Measurements from ENCODE around the gene ST3GAL2. TPM values are rescaled to one million over a fixed set of nuclear protein-coding genes. Genes with fewer than 3 reads are reported as not detected.
"Not testable (repeated sequence)": the region's sequence is repeated elsewhere in the genome, so short reads cannot be mapped to it uniquely, and the experiment has no call there.

The ST3GAL2 gene
- total RNA-seq, 1 experiment from 2014 or later, result 48.1 TPM

- Histone ChIP-seq H3K9me3 (ENCODE audit: low read length) (no peaks in the 10 kb centered on the region), H3K9me2 (replicated peaks; ENCODE audit: insufficient read depth, low read length) (no peaks in the 10 kb centered on the region), H2AFZ (ENCODE audit: low read length) (no peak overlapping the region), H3K27ac (ENCODE audit: low read length) (no peak overlapping the region), H3K79me2 (ENCODE audit: low read length) (no peaks in the 10 kb centered on the region), H3K27me3 (ENCODE audit: low read length) (no peaks in the 10 kb centered on the region), H3K4me1 (ENCODE audit: low read length) (peaks cover 3% of the 10 kb centered on the region), H3K4me3 (ENCODE audit: low read length) (no peak overlapping the region), H3K36me3 (ENCODE audit: insufficient read depth, low read length) (peaks cover 21% of the 10 kb centered on the region; the same call in 1 of the 2 replicates), H3K4me2 (ENCODE audit: low read depth, low read length, poor library complexity, severe bottlenecking) (no peak overlapping the region), H3K9ac (ENCODE audit: low read length) (no peak overlapping the region), H4K20me1 (ENCODE audit: insufficient read depth, low read depth, low read length) (peaks cover 5% of the 10 kb centered on the region)
- DNase-seq, result peak; percentile 60
Observed at GRCh38 chr16:70372921-70373728, 65.8 kb downstream of the ST3GAL2 start.

- Histone ChIP-seq H3K4me1 (ENCODE audit: low read length) (peaks cover 3% of the 10 kb centered on the region), H3K27me3 (ENCODE audit: low read length) (no peaks in the 10 kb centered on the region), H3K4me3 (ENCODE audit: low read length) (no peak overlapping the region), H3K9me3 (ENCODE audit: low read length) (no peaks in the 10 kb centered on the region), H3K27ac (ENCODE audit: low read length) (no peak overlapping the region), H2AFZ (ENCODE audit: low read length) (no peak overlapping the region), H4K20me1 (ENCODE audit: insufficient read depth, low read depth, low read length) (peaks cover 5% of the 10 kb centered on the region), H3K36me3 (ENCODE audit: insufficient read depth, low read length) (peaks cover 16% of the 10 kb centered on the region; the same call in 1 of the 2 replicates), H3K9ac (ENCODE audit: low read length) (no peak overlapping the region), H3K4me2 (ENCODE audit: low read depth, low read length, poor library complexity, severe bottlenecking) (no peak overlapping the region), H3K9me2 (replicated peaks; ENCODE audit: insufficient read depth, low read length) (no peaks in the 10 kb centered on the region), H3K79me2 (ENCODE audit: low read length) (no peaks in the 10 kb centered on the region)
- no peak for DNase-seq
Observed at GRCh38 chr16:70370924-70371323, 68.0 kb downstream of the ST3GAL2 start.

- not testable (repeated sequence) for H3K27ac ChIP-seq (ENCODE audit: low read length); H2AFZ ChIP-seq (ENCODE audit: low read length); H3K4me2 ChIP-seq (ENCODE audit: low read depth, low read length, poor library complexity, severe bottlenecking); H3K4me3 ChIP-seq (ENCODE audit: low read length); H3K9me2 ChIP-seq (replicated peaks; ENCODE audit: insufficient read depth, low read length); H3K9me3 ChIP-seq (ENCODE audit: low read length); H3K4me1 ChIP-seq (ENCODE audit: low read length); H3K27me3 ChIP-seq (ENCODE audit: low read length); H4K20me1 ChIP-seq (ENCODE audit: insufficient read depth, low read depth, low read length); H3K9ac ChIP-seq (ENCODE audit: low read length); H3K79me2 ChIP-seq (ENCODE audit: low read length)
- DNase-seq, result peak; percentile 75
- H3K36me3 ChIP-seq (ENCODE audit: insufficient read depth, low read length), result peaks cover 17% of the 10 kb centered on the region; the same call in 1 of the 2 replicates
Observed at GRCh38 chr16:70370145-70370544, 68.8 kb downstream of the ST3GAL2 start.

- DNase-seq, result no peak
- no peak overlapping the region for H3K4me2 ChIP-seq (ENCODE audit: low read depth, low read length, poor library complexity, severe bottlenecking)
- no peaks in the 10 kb centered on the region for H3K9me3 ChIP-seq (ENCODE audit: low read length)
- H3K79me2 ChIP-seq (ENCODE audit: low read length), result 0 out of 2 replicates have a peak, but pooled peaks cover 3% of the 10 kb centered on the region
- H3K9me2 ChIP-seq (replicated peaks; ENCODE audit: insufficient read depth, low read length), result no peaks in the 10 kb centered on the region
- H3K4me3 ChIP-seq (ENCODE audit: low read length), result no peak overlapping the region
- H2AFZ ChIP-seq (ENCODE audit: low read length), result no peak overlapping the region
- H4K20me1 ChIP-seq (ENCODE audit: insufficient read depth, low read depth, low read length), result no peaks in the 10 kb centered on the region
- H3K27me3 ChIP-seq (ENCODE audit: low read length), result no peaks in the 10 kb centered on the region
- no peak overlapping the region for H3K27ac ChIP-seq (ENCODE audit: low read length)
- peaks cover 6% of the 10 kb centered on the region; the same call in 1 of the 2 replicates for H3K4me1 ChIP-seq (ENCODE audit: low read length)
- no peak overlapping the region for H3K9ac ChIP-seq (ENCODE audit: low read length)
- H3K36me3 ChIP-seq (ENCODE audit: insufficient read depth, low read length), result peaks cover 35% of the 10 kb centered on the region
Observed at GRCh38 chr16:70364399-70364798, 74.5 kb downstream of the ST3GAL2 start.

GRCh38 chr16:70359552-70359951, 79.3 kb downstream of the ST3GAL2 start:
- Histone ChIP-seq H3K9me2 (replicated peaks; ENCODE audit: insufficient read depth, low read length) (no peaks in the 10 kb centered on the region), H4K20me1 (ENCODE audit: insufficient read depth, low read depth, low read length) (no peaks in the 10 kb centered on the region), H3K9me3 (ENCODE audit: low read length) (no peaks in the 10 kb centered on the region), H3K27ac (ENCODE audit: low read length) (no peak overlapping the region), H3K4me2 (ENCODE audit: low read depth, low read length, poor library complexity, severe bottlenecking) (no peak overlapping the region), H3K36me3 (ENCODE audit: insufficient read depth, low read length) (peaks cover 49% of the 10 kb centered on the region), H3K9ac (ENCODE audit: low read length) (no peak overlapping the region), H3K4me1 (ENCODE audit: low read length) (peaks cover 3% of the 10 kb centered on the region; the same call in 1 of the 2 replicates), H3K79me2 (ENCODE audit: low read length) (0 out of 2 replicates have a peak, but pooled peaks cover 3% of the 10 kb centered on the region), H3K27me3 (ENCODE audit: low read length) (no peaks in the 10 kb centered on the region), H2AFZ (ENCODE audit: low read length) (no peak overlapping the region), H3K4me3 (ENCODE audit: low read length) (no peak overlapping the region)
- no peak for DNase-seq

- H3K79me2 ChIP-seq (ENCODE audit: low read length), result peaks cover 58% of the 10 kb centered on the region
- peaks cover 24% of the 10 kb centered on the region for H3K4me1 ChIP-seq (ENCODE audit: low read length)
- no peak overlapping the region for H3K9ac ChIP-seq (ENCODE audit: low read length)
- no peak overlapping the region for H2AFZ ChIP-seq (ENCODE audit: low read length)
- no peaks in the 10 kb centered on the region for H3K9me2 ChIP-seq (replicated peaks; ENCODE audit: insufficient read depth, low read length)
- H3K27me3 ChIP-seq (ENCODE audit: low read length), result no peaks in the 10 kb centered on the region
- H3K27ac ChIP-seq (ENCODE audit: low read length), result no peak overlapping the region
- H3K9me3 ChIP-seq (ENCODE audit: low read length), result no peaks in the 10 kb centered on the region
- no peak for DNase-seq
- peaks cover 30% of the 10 kb centered on the region for H3K36me3 ChIP-seq (ENCODE audit: insufficient read depth, low read length)
- no peaks in the 10 kb centered on the region for H4K20me1 ChIP-seq (ENCODE audit: insufficient read depth, low read depth, low read length)
- H3K4me3 ChIP-seq (ENCODE audit: low read length), result no peak overlapping the region
- H3K4me2 ChIP-seq (ENCODE audit: low read depth, low read length, poor library complexity, severe bottlenecking), result no peak overlapping the region
Observed at GRCh38 chr16:70349783-70350182, 89.1 kb downstream of the ST3GAL2 start.

GRCh38 chr16:70348991-70349390, 89.9 kb downstream of the ST3GAL2 start:
- Histone ChIP-seq H2AFZ (ENCODE audit: low read length) (no peak overlapping the region), H3K9ac (ENCODE audit: low read length) (no peak overlapping the region), H3K4me1 (ENCODE audit: low read length) (peaks cover 24% of the 10 kb centered on the region), H3K9me3 (ENCODE audit: low read length) (no peaks in the 10 kb centered on the region), H3K27ac (ENCODE audit: low read length) (no peak overlapping the region), H3K79me2 (ENCODE audit: low read length) (peaks cover 58% of the 10 kb centered on the region), H3K4me3 (ENCODE audit: low read length) (no peak overlapping the region), H3K9me2 (replicated peaks; ENCODE audit: insufficient read depth, low read length) (no peaks in the 10 kb centered on the region), H4K20me1 (ENCODE audit: insufficient read depth, low read depth, low read length) (no peaks in the 10 kb centered on the region), H3K27me3 (ENCODE audit: low read length) (no peaks in the 10 kb centered on the region), H3K4me2 (ENCODE audit: low read depth, low read length, poor library complexity, severe bottlenecking) (no peak overlapping the region), H3K36me3 (ENCODE audit: insufficient read depth, low read length) (peaks cover 26% of the 10 kb centered on the region)
- no peak for DNase-seq

- Histone ChIP-seq H3K4me1 (ENCODE audit: low read length) (peaks cover 32% of the 10 kb centered on the region), H4K20me1 (ENCODE audit: insufficient read depth, low read depth, low read length) (no peaks in the 10 kb centered on the region), H3K4me2 (ENCODE audit: low read depth, low read length, poor library complexity, severe bottlenecking) (peak overlapping the region; percentile 91), H3K9me2 (replicated peaks; ENCODE audit: insufficient read depth, low read length) (no peaks in the 10 kb centered on the region), H3K36me3 (ENCODE audit: insufficient read depth, low read length) (peaks cover 21% of the 10 kb centered on the region), H3K27ac (ENCODE audit: low read length) (peak overlapping the region; percentile 65; the same call in 1 of the 2 replicates), H3K79me2 (ENCODE audit: low read length) (peaks cover 50% of the 10 kb centered on the region), H2AFZ (ENCODE audit: low read length) (no peak overlapping the region), H3K9ac (ENCODE audit: low read length) (peak overlapping the region; percentile 85), H3K27me3 (ENCODE audit: low read length) (no peaks in the 10 kb centered on the region), H3K9me3 (ENCODE audit: low read length) (no peaks in the 10 kb centered on the region), H3K4me3 (ENCODE audit: low read length) (peak overlapping the region; percentile 74)
- DNase-seq, result no peak
Observed at GRCh38 chr16:70345840-70346239, 93.1 kb downstream of the ST3GAL2 start.
